Neural progenitor cell (in vitro differentiated cells): Measurements from ENCODE around the gene MSH6. TPM values are rescaled to one million over a fixed set of nuclear protein-coding genes. Genes with fewer than 3 reads are reported as not detected.

Experiments
- DNase-seq: peaks from one replicate; pipeline ENCODE4 v3.0.0-alpha.2; 2016; ENCODE audit warnings: low spot score
- H2AFZ ChIP-seq: fragments of 200-600 bp; sonication (generic); replicated peaks from 2 replicates; pipeline ENCODE4 v1.6.1; 2016; ENCODE audit warnings: antibody characterized with exemption
- H3F3A ChIP-seq: fragments of 200-600 bp; sonication (generic); 2 replicates; pipeline ENCODE4 v1.6.1; 2016; ENCODE audit warnings: antibody characterized with exemption, low read depth
- H3K27ac ChIP-seq: fragments of 200-600 bp; sonication (generic); 2 replicates; pipeline ENCODE4 v1.5.1; 2016; ENCODE audit warnings: mild to moderate bottlenecking
- H3K27me3 ChIP-seq: fragments of 200-600 bp; sonication (generic); 2 replicates; pipeline ENCODE4 v1.6.1; 2016; ENCODE audit warnings: mild to moderate bottlenecking, moderate library complexity
- H3K36me3 ChIP-seq: fragments of 200-600 bp; sonication (generic); 2 replicates; pipeline ENCODE4 v1.5.1; 2016
- H3K4me1 ChIP-seq: fragments of 200-600 bp; sonication (generic); 2 replicates; pipeline ENCODE4 v1.6.1; 2016; ENCODE audit warnings: mixed run types
- H3K4me2 ChIP-seq: fragments of 200-600 bp; sonication (generic); 2 replicates; pipeline ENCODE4 v1.6.1; 2016
- H3K4me3 ChIP-seq: fragments of 200-600 bp; sonication (generic); 2 replicates; pipeline ENCODE4 v1.5.1; 2016
- H3K79me2 ChIP-seq: fragments of 200-600 bp; sonication (generic); 2 replicates; pipeline ENCODE4 v1.6.1; 2016; ENCODE audit warnings: low read depth
- H3K9ac ChIP-seq: fragments of 200-600 bp; sonication (generic); 2 replicates; pipeline ENCODE4 v1.6.1; 2016
- H3K9me3 ChIP-seq: fragments of 200-600 bp; sonication (generic); 2 replicates; pipeline ENCODE4 v1.5.1; 2016; ENCODE audit warnings: low read depth
- H4K20me1 ChIP-seq: fragments of 200-600 bp; sonication (generic); 2 replicates; pipeline ENCODE4 v1.6.1; 2016; ENCODE audit warnings: low read depth
- H3K27ac Mint-ChIP-seq: 3 replicates; pipeline ENCODE4 v1.8.0; 2021; ENCODE audit warnings: mixed read lengths
- H3K27me3 Mint-ChIP-seq: 2 replicates; pipeline ENCODE4 v1.8.0; 2022; ENCODE audit warnings: low read depth, mild to moderate bottlenecking, inconsistent platforms, moderate library complexity, mixed read lengths; ENCODE audit not compliant: insufficient read depth
- H3K36me3 Mint-ChIP-seq: 3 replicates; pipeline ENCODE4 v1.8.0; 2021; ENCODE audit warnings: mixed read lengths
- H3K4me1 Mint-ChIP-seq: 3 replicates; pipeline ENCODE4 v1.8.0; 2021; ENCODE audit warnings: mixed read lengths
- H3K4me3 Mint-ChIP-seq: 3 replicates; pipeline ENCODE4 v1.8.0; 2021; ENCODE audit warnings: mild to moderate bottlenecking, moderate library complexity, mixed read lengths
- H3K9me3 Mint-ChIP-seq: 3 replicates; pipeline ENCODE4 v1.8.0; 2020; ENCODE audit warnings: mixed read lengths
- CTCF ChIP-seq: fragments of 200-600 bp; sonication (generic); IDR thresholded peaks from 2 replicates; pipeline ENCODE4 v1.5.1; 2017; ENCODE audit warnings: antibody characterized with exemption, mild to moderate bottlenecking
- EZH2 ChIP-seq: fragments of 200-600 bp; sonication (generic); IDR thresholded peaks from 2 replicates; pipeline ENCODE4 v1.6.1; 2017; ENCODE audit warnings: antibody characterized with exemption, mild to moderate bottlenecking, moderate library complexity
- EZH2phosphoT487 ChIP-seq: fragments of 200-600 bp; sonication (generic); IDR thresholded peaks from 2 replicates; pipeline ENCODE4 v1.6.1; 2017; ENCODE audit warnings: antibody characterized with exemption
- total RNA-seq: library from RNA; depleted of rRNA; stranded (reverse); fragments of >200 nt; gene quantifications from 2 replicates; pipeline ENCODE4 v1.2.3, GENCODE V29; 2015; ENCODE audit warnings: low replicate concordance

The MSH6 gene
- total RNA-seq, 1 donor from 2014 or later, result 276 TPM

GRCh38 chr2:47822518-47822917, 39.6 kb downstream of the MSH6 start:
- Histone ChIP-seq H3K4me2 (no peak overlapping the region), H3K4me3 (no peak overlapping the region), H3K79me2 (no peaks in the 10 kb centered on the region), H3K27ac (no peak overlapping the region), H3K4me1 (no peaks in the 10 kb centered on the region), H3K36me3 (peaks cover 63% of the 10 kb centered on the region), H3K9ac (no peak overlapping the region), H3K27me3 (no peaks in the 10 kb centered on the region), H4K20me1 (no peaks in the 10 kb centered on the region), H3F3A (peaks cover 8% of the 10 kb centered on the region), H2AFZ (no peak overlapping the region), H3K9me3 (no peaks in the 10 kb centered on the region)
- no peak overlapping the region for H3K27ac Mint-ChIP-seq
- no peaks in the 10 kb centered on the region for H3K9me3 Mint-ChIP-seq
- H3K27me3 Mint-ChIP-seq, result peaks cover 1% of the 10 kb centered on the region
- H3K4me3 Mint-ChIP-seq, result no peak overlapping the region
- no peak for DNase-seq
- peaks cover 46% of the 10 kb centered on the region for H3K36me3 Mint-ChIP-seq
- no peak for TF ChIP-seq CTCF
- TF ChIP-seq EZH2, result no peak
- TF ChIP-seq EZH2phosphoT487, result no peak
- H3K4me1 Mint-ChIP-seq, result no peaks in the 10 kb centered on the region

- Histone ChIP-seq H3K27ac (no peak overlapping the region), H3K4me1 (no peaks in the 10 kb centered on the region), H3K4me3 (no peak overlapping the region), H3K9me3 (no peaks in the 10 kb centered on the region), H3K9ac (no peak overlapping the region), H2AFZ (no peak overlapping the region), H4K20me1 (no peaks in the 10 kb centered on the region), H3K36me3 (peaks cover 66% of the 10 kb centered on the region), H3F3A (no peaks in the 10 kb centered on the region), H3K27me3 (no peaks in the 10 kb centered on the region), H3K4me2 (no peak overlapping the region), H3K79me2 (no peaks in the 10 kb centered on the region)
- no peaks in the 10 kb centered on the region for H3K9me3 Mint-ChIP-seq
- DNase-seq, result no peak
- no peaks in the 10 kb centered on the region for H3K27me3 Mint-ChIP-seq
- H3K4me1 Mint-ChIP-seq, result peaks cover 1% of the 10 kb centered on the region
- peaks cover 30% of the 10 kb centered on the region for H3K36me3 Mint-ChIP-seq
- H3K4me3 Mint-ChIP-seq, result no peak overlapping the region
- TF ChIP-seq EZH2phosphoT487, result no peak
- TF ChIP-seq CTCF, result no peak
- no peak for TF ChIP-seq EZH2
- H3K27ac Mint-ChIP-seq, result no peak overlapping the region
These were observed 50.6 kb downstream of the MSH6 start for GRCh38 chr2:47833516-47833968.

- H3K4me3 ChIP-seq, result no peak overlapping the region
- H3K4me1 ChIP-seq, result no peaks in the 10 kb centered on the region
- no peaks in the 10 kb centered on the region for H3K9me3 ChIP-seq
- no peak overlapping the region for H2AFZ ChIP-seq
- H3K27me3 ChIP-seq, result no peaks in the 10 kb centered on the region
- DNase-seq, result no peak
- H3K27ac ChIP-seq, result no peak overlapping the region
- TF ChIP-seq CTCF (no peak), EZH2phosphoT487 (no peak), EZH2 (no peak)
- H3K27me3 Mint-ChIP-seq, result no peaks in the 10 kb centered on the region
- no peaks in the 10 kb centered on the region for H3F3A ChIP-seq
- no peak overlapping the region for H3K9ac ChIP-seq
- H3K4me3 Mint-ChIP-seq, result no peak overlapping the region
- H4K20me1 ChIP-seq, result peaks cover 11% of the 10 kb centered on the region
- H3K36me3 ChIP-seq, result peaks cover 53% of the 10 kb centered on the region
- peaks cover 44% of the 10 kb centered on the region for H3K79me2 ChIP-seq
- no peak overlapping the region for H3K4me2 ChIP-seq
- H3K4me1 Mint-ChIP-seq, result peaks cover 6% of the 10 kb centered on the region
- peaks cover 4% of the 10 kb centered on the region for H3K9me3 Mint-ChIP-seq
- H3K27ac Mint-ChIP-seq, result no peak overlapping the region
- peaks cover 27% of the 10 kb centered on the region for H3K36me3 Mint-ChIP-seq
These were observed 55.3 kb downstream of the MSH6 start for GRCh38 chr2:47838249-47838648.
